Kidney glomerular epithelial cell (primary cell): Measurements from ENCODE around the gene PDGFRB.

Source experiments
- DNase-seq: peaks from one replicate; lab custom pipeline; 2025; lab: John Stamatoyannopoulos, UW

PDGFRB gene

GRCh38 chr5:150129813-150130492 lies 25.7 kb downstream of the PDGFRB start:
- DNase-seq: peak; percentile 74

GRCh38 chr5:150129454-150129812 lies 26.2 kb downstream of the PDGFRB start:
- no peak for DNase-seq

- no peak for DNase-seq
Observed at GRCh38 chr5:150126921-150127265, 28.8 kb downstream of the PDGFRB start.

GRCh38 chr5:150126199-150126920 lies 29.3 kb downstream of the PDGFRB start:
- no peak for DNase-seq

- no peak for DNase-seq
Observed at GRCh38 chr5:150125334-150125733, 30.3 kb downstream of the PDGFRB start.

- DNase-seq: no peak
Observed at GRCh38 chr5:150124596-150124995, 31.0 kb downstream of the PDGFRB start.

- no peak for DNase-seq
Observed at GRCh38 chr5:150124111-150124557, 31.5 kb downstream of the PDGFRB start.

- no peak for DNase-seq
Observed at GRCh38 chr5:150123542-150123941, 32.1 kb downstream of the PDGFRB start.

GRCh38 chr5:150122536-150123481 lies 32.8 kb downstream of the PDGFRB start:
- no peak for DNase-seq

- no peak for DNase-seq
Observed at GRCh38 chr5:150122158-150122510, 33.5 kb downstream of the PDGFRB start.

GRCh38 chr5:150121448-150122157 lies 34.0 kb downstream of the PDGFRB start:
- no peak for DNase-seq

GRCh38 chr5:150120617-150121447 lies 34.8 kb downstream of the PDGFRB start:
- DNase-seq: no peak

- no peak for DNase-seq
Observed at GRCh38 chr5:150120062-150120441, 35.6 kb downstream of the PDGFRB start.

- no peak for DNase-seq
Observed at GRCh38 chr5:150119421-150120061, 36.1 kb downstream of the PDGFRB start.

- DNase-seq: no peak
Observed at GRCh38 chr5:150118561-150119229, 37.0 kb downstream of the PDGFRB start.

- DNase-seq: no peak
Observed at GRCh38 chr5:150117945-150118560, 37.6 kb downstream of the PDGFRB start.

GRCh38 chr5:150116667-150117400 lies 38.8 kb downstream of the PDGFRB start:
- DNase-seq: no peak

- DNase-seq: no peak
Observed at GRCh38 chr5:150114773-150115408, 40.8 kb downstream of the PDGFRB start.
